GM19351 (cell line): Measurements from ENCODE around the gene CYP27A1.
"Not testable (repeated sequence)": the region's sequence is repeated elsewhere in the genome, so short reads cannot be mapped to it uniquely, and the experiment has no call there.

Experiments used
- ATAC-seq: cut with Tn5 transposase; IDR thresholded peaks from one replicate; pipeline ENCODE4 v1.9.1; 2021; ENCODE audit warnings: mild to moderate bottlenecking, moderate library complexity; ENCODE audit not compliant: unreplicated experiment

CYP27A1 gene

DNA sequence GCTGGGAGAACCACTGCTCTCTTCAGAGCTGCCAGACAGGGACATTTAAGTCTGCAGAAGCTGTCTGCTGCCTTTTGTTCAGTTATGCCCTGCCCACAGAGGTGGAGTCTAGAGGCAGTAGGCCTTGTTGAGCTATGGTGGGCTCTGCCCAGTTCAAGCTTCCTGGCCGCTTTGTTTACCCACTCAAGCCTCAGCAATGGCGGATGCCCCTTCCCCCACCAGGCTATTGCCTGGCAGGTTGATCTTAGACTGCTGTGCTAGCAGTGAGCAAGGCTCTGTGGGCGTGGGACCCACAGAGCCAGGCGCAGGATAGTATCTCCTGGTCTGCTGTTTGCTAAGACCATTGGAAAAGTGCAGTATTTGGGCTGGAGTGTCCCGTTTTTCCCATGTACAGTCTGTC, 9.2 kb upstream of the CYP27A1 start:
- ATAC-seq = not testable (repeated sequence)

DNA sequence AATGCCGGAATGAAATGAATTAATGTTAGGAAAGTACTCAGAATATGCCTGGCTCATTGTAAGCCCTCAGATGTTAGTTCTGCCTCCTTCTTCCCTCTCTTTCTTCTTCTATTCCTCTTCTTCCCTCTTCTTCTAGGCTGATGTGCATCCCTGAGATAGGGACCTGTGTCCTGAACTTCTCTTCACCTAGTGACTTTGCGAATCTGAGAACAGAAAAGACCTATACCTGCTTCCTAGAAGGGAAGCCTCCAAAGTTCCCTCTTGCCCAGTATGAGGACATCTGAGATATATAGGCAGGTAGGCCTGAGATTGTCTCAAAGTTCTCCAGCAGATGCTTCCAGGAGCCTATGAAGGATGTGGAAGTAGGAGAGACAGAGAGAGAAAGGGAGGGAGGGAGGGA, 8.1 kb upstream of the CYP27A1 start:
- no peak for ATAC-seq

DNA sequence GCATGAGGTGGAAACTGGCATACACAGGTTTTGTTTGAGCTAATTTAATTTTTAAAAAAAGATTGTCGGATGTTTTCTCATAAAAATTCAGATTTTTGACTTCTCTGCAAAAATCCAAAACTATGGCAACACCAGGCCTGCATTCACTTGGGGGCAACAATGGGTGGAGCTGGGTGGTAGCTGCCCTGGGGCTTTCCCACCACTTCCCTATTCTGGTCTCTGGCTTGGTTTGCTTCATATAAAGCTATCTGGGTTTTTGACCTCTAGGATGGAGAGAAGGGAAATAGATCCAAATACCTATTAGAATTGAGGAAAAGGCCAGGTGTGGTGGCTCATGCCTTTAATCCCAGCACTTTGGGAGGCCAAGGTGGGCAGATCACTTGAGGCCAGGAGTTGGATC, 5.5 kb upstream of the CYP27A1 start:
- ATAC-seq = no peak

DNA sequence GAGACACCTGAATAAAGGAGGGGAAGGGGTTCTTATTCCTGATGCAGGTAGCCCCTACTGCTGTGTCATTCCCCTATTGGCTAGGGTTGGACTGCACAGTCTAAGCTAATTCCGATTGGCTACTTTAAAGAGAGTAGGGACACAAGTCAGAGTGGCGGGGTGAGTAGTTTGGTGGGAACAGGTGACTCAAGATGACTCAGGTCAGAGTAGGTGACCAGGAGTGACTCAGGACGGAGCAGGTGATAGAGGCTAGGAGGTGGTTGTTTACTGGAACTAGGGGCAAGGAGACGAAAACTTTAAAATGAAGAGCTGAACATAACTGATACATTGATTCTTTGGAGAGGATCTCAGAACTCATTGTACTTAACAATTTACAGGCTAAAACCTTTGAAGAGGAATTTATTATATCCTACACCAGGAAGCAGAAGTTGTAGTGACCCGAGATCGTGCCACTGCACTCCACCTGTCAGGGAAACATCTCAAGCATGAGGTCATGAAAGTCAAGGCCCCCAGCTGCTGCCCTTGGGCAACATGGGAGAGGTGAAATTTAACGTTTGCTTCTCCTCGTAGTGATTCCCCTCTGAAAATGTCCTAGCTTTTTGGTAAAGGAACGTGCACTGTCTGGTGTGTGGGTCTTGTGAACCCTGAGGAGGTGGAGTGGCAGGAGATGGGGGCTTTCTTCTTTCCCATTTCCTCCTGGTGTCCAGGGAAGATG, 4.5 kb upstream of the CYP27A1 start:
- no peak for ATAC-seq

DNA sequence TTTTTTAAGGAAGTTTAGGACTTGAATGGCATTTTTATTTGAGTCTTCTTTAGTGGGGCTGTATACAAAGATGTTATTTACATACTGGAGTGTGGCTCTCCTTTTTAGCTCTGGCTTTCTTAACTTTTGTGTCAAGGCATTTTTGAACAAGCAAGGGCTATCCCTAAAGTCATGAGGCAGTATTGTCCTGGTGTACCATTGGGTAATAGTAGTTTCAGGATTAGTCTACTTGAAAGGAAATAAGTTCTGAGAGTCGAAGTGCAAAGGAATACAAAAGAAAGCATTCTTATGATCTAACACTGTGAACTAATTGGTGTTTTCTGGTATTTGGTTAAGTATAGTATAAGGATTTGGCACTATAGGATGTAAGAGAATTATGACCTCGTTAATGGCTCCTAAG, 1.9 kb upstream of the CYP27A1 start:
- no peak for ATAC-seq

DNA sequence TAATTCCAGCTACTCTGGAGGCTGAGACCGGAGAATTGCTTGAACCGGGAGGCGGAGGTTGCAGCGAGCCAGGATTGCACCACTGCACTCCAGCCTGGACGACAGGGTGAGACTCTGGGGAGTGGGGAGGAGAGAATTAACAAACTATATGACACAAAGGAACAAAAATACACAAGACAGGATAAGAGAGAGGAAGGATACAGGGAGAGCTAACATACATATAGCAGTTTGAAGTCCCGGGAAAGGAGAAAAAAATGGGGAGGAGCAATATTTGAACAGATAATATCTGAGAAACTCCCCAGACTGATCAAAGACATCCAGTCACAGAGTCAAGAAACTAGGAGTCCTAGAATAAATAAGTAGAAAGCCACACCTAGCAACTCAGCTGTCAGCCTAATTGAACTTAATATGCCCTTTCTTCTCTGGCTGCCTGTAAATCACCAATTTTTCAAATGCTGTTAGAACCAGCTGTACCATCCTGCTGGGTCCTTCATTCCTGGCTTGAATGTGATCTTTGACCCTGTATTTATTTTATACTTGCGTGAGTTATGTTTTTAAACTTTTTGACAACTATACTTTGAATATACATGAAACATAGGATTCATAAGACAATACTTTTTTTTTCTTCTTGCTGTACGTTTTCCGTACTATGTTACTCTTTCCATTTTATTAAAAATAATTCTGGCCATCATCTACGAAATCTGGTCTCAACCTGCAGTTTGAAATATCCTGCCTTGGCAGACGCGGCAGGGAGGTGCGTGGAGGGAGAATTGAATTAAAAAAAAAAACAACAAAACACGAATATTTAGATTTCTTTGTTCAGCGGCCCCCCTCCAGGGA, 876 bp upstream of the CYP27A1 start:
- no peak for ATAC-seq

DNA sequence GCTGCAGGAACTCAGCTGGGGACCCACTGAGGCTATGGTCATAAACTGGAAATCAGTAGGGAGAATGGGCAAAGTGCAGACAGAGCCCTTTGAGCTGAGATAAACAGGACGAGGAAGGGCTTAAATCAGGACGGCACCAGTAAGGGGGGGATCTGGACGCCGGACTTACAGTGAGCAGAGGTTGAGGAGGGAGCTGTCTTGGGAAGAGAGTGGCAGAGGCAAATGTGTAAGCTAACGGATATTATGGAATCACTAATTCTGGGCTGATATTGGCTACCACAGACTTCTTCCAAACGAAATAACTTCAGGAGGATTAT, 539 bp downstream of the CYP27A1 start:
- ATAC-seq = no peak

DNA sequence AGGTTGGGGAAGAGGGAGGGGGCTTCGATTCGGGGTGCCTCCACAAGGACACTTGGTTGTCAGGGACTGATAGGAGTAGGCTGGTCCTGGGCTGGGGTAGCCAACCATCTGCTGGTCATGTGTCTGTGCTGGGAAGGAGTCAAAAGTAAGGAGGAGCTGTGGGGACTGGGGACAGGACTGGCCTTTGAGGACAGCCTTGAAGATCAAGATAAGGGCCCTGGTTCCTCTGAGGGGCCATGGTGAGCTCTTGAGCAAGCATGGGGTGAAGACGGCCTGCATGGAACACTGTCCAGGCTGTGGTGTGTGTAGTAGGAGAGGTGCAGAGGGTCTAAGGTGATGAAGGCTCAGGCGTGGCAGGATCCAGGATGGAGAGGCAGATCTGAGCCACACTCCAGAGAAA, 1.7 kb downstream of the CYP27A1 start:
- ATAC-seq = no peak

DNA sequence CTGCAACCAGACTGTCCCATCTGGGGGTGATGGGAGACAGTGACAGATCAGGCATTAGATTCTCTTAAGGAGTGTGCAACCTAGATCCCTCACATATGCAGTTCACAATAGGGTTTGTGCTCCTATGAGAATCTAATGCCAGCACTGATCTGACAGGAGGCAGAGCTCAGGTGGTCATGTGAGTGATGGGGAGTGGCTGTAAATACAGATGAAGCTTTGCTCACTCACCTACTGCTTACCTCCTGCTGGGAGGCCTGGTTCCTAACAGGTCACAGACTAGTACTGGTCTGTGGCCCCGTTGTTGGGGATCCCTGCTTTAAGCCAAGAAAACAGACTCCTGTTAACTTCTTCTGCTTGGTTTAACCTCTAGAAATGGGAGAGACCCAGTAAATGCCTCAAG, 3.2 kb downstream of the CYP27A1 start:
- ATAC-seq = no peak

DNA sequence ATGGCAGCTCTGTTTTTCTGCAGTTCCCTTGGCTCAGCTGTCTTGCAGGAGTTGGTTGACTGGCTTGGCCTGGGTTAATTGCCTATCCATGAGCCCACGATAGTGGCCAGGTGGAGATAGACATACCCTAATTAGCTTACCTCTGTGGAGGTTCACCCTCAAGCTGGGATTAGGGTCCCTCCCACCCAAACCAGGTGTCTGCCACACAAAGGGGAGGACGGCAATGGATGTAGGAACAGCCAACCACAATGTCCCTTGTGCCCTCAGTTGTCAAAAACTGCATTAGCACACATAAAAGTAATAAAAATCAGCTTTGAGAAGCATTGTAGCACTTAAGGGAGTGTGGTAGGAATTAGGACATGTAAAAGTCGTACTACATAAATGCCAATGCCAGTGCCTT, 4.2 kb downstream of the CYP27A1 start:
- no peak for ATAC-seq

DNA sequence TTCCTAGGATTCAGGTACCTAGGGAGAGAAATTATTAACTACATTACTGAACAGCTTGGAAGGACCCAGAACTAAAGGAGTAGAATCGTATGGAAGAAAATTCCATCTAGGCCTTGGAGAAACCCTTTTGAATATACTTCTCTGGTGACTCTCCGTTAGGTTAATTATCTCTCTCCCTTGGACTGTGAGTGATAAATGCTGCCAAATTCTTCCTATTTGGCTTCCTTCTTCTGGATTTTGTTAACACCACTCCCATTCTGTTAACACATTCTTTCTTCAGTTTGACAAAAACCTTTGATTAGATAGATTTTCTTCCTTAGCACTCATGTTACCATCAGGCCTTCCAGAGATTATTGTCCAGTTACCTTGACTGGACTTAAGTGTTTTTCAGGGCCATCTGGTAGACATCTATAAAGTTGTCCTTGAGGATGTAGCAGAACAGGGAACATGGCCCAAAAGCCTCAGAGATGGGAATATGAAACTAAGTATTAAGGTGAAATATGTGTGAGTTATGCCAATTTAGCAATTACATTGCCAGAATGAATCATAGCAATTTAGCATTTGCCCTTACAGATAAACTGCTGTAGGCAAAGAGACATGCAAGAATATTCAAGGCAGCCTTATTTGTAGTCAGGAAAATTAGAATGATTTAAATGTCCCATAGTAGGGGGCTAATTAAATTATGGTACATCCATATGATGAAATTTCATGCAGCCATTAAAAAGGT, 6.7 kb downstream of the CYP27A1 start:
- no peak for ATAC-seq

DNA sequence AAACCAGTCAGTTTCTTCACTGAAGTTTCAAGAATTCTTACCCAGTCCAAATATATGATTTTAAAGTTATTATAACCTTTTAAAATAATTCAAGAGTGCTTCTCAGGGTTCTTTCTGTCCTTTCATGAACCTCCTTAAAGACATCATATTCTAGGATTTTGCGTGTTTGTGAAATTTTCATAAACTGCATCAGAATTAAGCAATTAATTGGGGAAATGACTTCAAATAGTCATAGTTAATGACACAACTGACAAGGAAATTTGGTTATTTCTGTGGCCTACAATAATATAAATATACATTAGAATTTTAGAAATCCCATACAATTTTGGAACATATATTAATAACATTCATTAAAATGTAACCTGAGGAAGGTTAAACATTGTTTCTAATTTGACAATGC, 10.5 kb downstream of the CYP27A1 start:
- no peak for ATAC-seq

DNA sequence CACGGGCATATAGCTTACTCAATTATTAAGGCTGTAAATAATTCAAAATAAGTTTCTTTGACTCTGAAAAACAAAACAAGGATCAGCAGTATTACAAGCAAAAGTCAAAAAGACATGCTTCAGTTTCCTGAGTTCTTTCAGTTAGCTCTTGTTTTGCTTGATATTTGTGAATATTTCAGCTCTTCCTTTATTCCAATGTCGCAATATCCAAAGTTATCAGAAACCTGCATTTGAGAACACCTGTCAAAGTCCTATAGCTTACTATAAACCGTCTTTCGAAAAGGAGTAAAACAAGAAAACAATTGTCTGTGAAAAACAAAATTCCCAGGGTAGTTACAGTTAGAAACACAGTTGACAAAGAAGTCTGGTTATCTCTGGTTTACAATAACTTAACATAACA, 14.7 kb downstream of the CYP27A1 start:
- ATAC-seq = no peak

DNA sequence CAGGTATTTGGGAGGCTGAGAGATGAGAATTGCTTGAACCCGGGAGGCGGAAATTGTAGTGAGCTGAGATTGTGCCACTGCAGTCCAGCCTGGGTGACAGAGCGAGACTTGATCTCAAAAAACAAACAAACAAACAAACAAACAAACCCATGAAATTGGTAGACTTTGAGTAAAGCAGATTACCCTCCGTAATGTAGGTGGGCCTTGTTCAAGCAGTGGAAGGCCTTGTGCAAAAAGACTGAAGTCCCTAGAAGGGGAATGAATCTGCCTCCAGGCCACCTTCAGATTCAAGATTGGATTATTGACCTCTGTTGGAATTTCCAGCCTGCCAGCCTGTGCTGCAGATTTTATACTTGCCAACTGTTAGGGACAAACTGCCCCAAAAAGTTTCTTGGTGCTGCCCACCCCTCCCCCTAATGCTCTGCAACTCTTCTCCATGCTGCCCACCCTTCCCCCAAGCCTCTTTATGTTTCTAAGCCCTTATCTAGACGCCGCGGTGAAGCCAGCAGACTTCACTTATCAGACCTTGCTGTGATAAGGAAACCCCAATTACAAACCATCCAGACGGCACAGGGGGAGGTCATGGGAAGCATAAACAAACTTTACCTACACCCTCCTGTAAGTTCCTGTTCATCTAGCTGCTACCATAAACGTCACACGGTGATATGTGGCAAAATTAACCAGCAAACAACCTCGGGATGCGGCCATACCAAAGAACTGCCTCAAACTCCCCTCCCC, 17.0 kb downstream of the CYP27A1 start:
- no peak for ATAC-seq

DNA sequence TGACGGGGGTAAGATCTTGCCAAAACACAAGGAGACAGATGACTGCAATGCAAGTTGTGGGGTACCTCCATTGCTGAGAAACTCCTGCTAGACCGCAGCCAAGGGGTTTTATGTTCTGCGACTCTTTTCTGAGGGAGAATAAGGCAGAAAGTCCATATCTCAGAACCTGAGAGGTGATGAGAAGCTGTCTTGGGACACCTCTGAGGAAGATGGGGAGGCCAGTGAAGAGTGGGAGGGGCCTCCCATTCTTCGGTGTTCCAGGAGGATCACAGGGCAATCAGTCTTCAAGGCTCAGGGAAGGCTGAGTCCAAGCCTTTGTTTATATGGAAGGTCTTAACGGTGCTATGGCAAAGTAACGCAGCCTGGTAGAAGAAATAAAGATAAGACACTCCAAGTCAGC, 18.0 kb downstream of the CYP27A1 start:
- no peak for ATAC-seq

DNA sequence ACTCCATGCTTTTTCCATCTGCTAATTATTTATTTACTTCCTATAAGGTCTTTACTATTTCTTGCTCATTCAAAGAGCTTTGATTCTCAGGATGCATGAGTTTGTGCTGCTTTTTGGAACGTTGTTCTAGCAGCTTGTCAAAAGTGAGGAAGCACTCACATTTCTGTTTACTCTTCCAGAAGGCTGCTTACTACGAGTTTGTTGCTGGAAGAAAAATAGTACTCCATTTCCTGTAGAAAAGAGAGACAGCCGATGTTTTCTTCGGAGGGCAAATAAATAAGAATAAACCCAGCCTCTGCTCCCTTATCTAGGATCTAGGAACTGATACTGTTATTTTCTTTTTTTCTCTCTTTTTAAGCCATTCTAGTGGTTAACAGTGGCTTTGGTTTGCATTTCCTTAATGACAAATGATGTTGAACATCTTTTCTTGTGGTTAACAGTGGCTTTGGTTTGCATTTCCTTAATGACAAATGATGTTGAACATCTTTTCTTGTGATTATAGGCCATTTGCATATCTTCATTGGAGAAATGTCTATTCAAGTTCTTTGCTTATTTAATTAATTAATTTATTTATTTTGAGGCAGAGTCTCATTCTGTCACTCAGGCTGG, 20.5 kb downstream of the CYP27A1 start:
- no peak for ATAC-seq

DNA sequence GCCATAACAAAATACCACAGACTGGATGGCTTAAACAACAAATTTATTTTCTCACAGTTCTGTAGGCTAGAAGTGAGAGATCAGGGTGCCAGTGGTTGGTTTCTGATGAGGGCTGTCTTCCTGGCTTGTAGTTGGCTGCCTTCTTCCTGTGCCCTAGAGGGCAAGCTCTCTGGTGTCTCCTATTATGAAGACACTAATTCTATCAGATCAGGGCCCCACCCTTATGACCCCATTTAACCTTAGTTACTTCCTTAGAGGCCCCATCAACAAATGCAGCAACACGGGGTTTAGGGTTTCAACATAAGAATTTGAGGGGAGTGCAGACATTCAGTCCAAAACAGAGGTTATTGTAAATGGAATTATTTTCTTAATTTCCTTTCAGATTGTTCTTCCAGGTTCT, 22.9 kb downstream of the CYP27A1 start:
- no peak for ATAC-seq

DNA sequence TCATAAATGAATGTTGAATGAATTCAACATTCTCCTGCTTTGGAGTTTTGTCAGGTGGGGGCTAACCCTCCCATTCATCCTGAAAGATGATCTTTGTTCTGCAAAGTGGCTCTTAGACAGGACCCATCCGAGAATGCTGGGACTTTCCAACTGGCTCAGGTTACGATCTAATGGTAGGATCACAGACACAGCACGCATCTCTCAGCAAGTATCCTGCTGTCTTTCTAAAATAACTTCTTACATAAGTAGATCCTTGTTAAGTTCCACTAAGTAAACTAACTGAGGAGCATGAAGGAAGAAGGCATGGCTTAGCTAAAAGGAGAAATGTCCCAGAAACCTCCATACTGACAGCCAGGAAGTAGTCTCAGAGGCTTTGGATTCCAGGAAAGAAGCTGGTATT, 23.7 kb downstream of the CYP27A1 start:
- no peak for ATAC-seq

DNA sequence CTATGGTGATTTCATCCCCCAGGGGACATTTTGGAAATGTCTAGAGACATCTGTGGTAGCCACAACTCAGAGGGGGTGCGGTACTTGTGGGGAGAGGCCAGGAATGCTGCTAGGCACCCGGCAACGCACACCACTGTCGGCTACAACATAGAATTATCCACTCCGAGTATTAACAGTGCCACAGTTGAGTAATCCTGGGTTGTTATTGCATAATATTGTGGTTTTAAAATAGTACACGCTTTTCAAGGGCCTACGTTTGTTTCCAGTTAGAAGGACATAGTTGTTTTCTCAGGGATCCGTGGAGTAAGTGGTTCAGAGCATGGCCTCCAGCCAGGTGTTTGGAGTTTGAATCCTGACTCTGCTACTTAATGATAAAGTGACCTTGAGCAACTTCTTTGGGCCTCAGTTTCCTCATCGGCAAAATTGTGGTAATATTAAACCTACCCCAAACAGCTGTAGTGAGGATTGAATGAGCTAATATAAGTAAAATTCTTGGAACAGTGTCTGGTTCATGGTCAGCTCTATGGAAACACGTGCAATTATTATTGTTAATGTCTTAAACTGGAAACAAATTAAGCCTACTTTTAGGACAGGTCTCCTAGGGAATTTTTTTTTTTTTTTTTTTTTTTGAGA, 24.5 kb downstream of the CYP27A1 start:
- no peak for ATAC-seq

DNA sequence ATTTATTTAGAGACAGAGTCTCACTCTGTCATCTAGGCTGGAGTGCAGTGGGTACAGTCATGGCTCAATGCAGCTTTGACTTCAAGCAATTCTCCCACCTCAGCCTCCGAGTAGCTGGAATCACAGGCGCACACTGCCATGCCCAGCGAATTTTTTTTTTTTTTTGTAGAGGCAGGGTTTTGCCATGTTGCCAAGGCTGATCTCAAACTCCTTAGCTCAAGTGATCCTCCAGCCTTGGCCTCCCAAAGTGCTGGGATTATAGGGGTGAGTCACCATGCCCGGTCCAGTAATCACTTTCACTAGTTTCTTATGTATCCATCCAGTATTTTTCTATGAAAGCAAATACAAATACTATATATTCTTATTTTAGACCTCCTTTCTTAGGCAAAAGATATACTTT, 25.7 kb downstream of the CYP27A1 start:
- no peak for ATAC-seq
